MCF 10A (cell line): Measurements from ENCODE around the gene SDC3. TPM values are rescaled to one million over a fixed set of nuclear protein-coding genes. Genes with fewer than 3 reads are reported as not detected.
"Not testable (repeated sequence)": the region's sequence is repeated elsewhere in the genome, so short reads cannot be mapped to it uniquely, and the experiment has no call there.

Source experiments
- BruUV-seq: library from RNA; stranded (reverse); fragments of 400-500 nt; replicated peaks from 2 replicates; lab custom pipeline; 2021; lab: Mats Ljungman, UMichigan
- CTCF ChIA-PET: fragments of 300-600 bp; sonication (Branson Sonifier 250); formaldehyde crosslinking; extraction: SDS; loops from one replicate; lab custom pipeline; 2021; ENCODE audit warnings: antibody characterized with exemption, inconsistent platforms; lab: Yijun Ruan, JAX
- POLR2A ChIA-PET: fragments of 300-600, 350-650 bp; sonication (Branson Sonifier 250); formaldehyde crosslinking; extraction: SDS; loops from one replicate; lab custom pipeline; 2020; ENCODE audit warnings: antibody characterized with exemption, inconsistent platforms; lab: Yijun Ruan, JAX
- DNase-seq: peaks from one replicate; pipeline ENCODE4 v3.0.0-alpha.2; 2018; ENCODE audit not compliant: unreplicated experiment
- H3K27ac Mint-ChIP-seq: one replicate; pipeline ENCODE4 v1.8.0; 2022; ENCODE audit warnings: mild to moderate bottlenecking, low read depth, mixed read lengths; ENCODE audit not compliant: unreplicated experiment
- H3K27me3 Mint-ChIP-seq: one replicate; pipeline ENCODE4 v1.8.0; 2022; ENCODE audit warnings: mixed read lengths; ENCODE audit not compliant: insufficient read depth, unreplicated experiment
- H3K36me3 Mint-ChIP-seq: one replicate; pipeline ENCODE4 v1.8.0; 2022; ENCODE audit warnings: mild to moderate bottlenecking, moderate library complexity, mixed read lengths; ENCODE audit not compliant: insufficient read depth, unreplicated experiment
- H3K4me1 Mint-ChIP-seq: one replicate; pipeline ENCODE4 v1.8.0; 2022; ENCODE audit warnings: mixed read lengths; ENCODE audit not compliant: insufficient read depth, unreplicated experiment
- H3K4me3 Mint-ChIP-seq: one replicate; pipeline ENCODE4 v1.8.0; 2022; ENCODE audit warnings: mild to moderate bottlenecking, moderate library complexity, mixed read lengths; ENCODE audit not compliant: unreplicated experiment
- H3K9me3 Mint-ChIP-seq: one replicate; pipeline ENCODE4 v1.8.0; 2022; ENCODE audit warnings: mixed read lengths; ENCODE audit not compliant: unreplicated experiment
- intact Hi-C: fragments of 100-400 bp; cut with micrococcal nuclease; formaldehyde crosslinking; loops from 2 replicates; pipeline ENCODE4 v1.14.1; 2022
- total RNA-seq: library from RNA; stranded (reverse); gene quantifications from 2 replicates; pipeline ENCODE4 v1.2.3, GENCODE V29; 2022
- TF ChIP-seq, protein P1 (sequence below): fragments of 200-600 bp; IDR thresholded peaks from one replicate; pipeline ENCODE4 v1.8.0; 2022; ENCODE audit warnings: antibody characterized with exemption, mild to moderate bottlenecking; ENCODE audit not compliant: unreplicated experiment

The SDC3 gene
- total RNA-seq, 1 experiment from 2014 or later: 21.7 TPM

DNA sequence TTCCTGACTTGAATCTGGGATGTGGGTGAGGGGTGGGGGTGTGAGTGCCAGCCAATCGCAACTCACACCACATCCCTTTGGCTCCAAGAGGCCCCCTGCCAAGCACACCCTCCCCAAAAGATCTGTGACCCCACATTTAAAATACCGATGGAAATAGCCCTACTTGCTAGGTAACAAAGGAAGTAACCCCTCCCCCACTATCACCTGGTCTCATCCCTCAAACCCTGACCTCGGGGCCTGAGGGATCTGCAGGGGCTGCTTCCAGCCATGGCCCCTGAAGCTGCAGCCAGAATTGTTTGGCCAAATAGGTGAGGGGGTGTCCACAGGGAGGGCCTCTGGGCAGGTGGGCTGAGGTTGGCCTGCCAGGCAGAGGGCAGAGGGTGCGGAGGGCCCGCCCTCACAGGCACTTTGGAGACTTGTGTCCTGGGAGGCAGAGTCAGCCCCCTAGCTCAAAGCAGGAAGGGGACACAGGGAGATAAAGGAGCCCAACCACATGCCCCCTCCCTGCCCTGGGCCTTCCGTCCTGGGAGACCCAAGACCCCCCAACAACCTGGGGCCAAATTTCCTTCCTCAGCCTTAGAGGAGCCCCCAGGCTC lies 37.2 kb downstream of the SDC3 start:
- POLR2A ChIA-PET: no interaction called here
- CTCF ChIA-PET: no interaction called here
- peaks cover 6% of the 10 kb centered on the region for H3K4me1 Mint-ChIP-seq
- no peak overlapping the region for H3K27ac Mint-ChIP-seq
- no peaks in the 10 kb centered on the region for H3K9me3 Mint-ChIP-seq
- no peak for DNase-seq
- H3K4me3 Mint-ChIP-seq: no peak overlapping the region
- TF ChIP-seq, protein P1, sequence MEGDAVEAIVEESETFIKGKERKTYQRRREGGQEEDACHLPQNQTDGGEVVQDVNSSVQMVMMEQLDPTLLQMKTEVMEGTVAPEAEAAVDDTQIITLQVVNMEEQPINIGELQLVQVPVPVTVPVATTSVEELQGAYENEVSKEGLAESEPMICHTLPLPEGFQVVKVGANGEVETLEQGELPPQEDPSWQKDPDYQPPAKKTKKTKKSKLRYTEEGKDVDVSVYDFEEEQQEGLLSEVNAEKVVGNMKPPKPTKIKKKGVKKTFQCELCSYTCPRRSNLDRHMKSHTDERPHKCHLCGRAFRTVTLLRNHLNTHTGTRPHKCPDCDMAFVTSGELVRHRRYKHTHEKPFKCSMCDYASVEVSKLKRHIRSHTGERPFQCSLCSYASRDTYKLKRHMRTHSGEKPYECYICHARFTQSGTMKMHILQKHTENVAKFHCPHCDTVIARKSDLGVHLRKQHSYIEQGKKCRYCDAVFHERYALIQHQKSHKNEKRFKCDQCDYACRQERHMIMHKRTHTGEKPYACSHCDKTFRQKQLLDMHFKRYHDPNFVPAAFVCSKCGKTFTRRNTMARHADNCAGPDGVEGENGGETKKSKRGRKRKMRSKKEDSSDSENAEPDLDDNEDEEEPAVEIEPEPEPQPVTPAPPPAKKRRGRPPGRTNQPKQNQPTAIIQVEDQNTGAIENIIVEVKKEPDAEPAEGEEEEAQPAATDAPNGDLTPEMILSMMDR: no peak
- intact Hi-C loops: no loop called here
- no peaks in the 10 kb centered on the region for H3K27me3 Mint-ChIP-seq
- peaks cover 13% of the 10 kb centered on the region for H3K36me3 Mint-ChIP-seq
- BruUV-seq: no TSS peak

DNA sequence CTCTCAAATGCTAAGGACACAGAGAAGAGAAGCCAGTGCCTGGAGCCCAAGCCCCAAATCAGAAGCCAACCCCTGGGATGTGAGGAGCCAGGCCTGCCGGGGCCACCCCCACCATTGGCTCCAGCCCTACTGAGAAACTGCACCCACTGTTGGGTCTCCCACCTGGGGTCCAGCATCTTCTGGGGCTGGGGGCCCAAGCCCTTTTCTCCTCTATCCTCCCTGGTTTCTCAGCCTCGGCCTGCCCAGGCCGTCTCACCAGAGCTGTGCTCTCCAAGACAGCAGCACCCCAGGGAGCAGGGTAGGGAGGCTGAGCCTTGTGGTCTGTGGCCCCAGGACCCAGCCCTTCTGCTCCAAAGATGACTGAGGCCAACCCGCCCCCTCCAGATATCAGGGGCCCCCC lies 37.9 kb downstream of the SDC3 start:
- CTCF ChIA-PET: no interaction called here
- no peaks in the 10 kb centered on the region for H3K27me3 Mint-ChIP-seq
- POLR2A ChIA-PET: no interaction called here

DNA sequence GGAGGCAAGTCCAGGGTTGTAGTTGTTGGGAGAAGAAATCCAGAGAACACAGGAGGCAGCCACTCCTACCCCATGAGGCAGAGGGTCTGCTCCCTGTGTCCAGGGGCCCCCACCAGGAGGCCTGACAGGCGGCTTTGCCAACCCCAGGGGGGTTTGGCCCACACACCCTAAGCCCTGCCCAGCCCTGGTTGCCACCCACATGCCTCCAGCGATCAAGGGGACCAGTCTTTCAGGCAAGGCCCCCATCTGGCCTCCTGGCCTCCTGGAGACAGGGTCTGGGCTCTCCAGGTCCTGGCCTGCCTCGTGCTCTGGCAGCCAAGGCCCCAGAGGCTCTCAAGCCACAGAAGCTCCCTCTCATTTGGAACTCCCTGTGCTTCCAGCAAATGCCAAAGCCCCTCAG lies 38.5 kb downstream of the SDC3 start:
- peaks cover 6% of the 10 kb centered on the region for H3K4me1 Mint-ChIP-seq
- intact Hi-C loops: no loop called here
- ChIA-PET CTCF (no interaction called here), POLR2A (no interaction called here)
- TF ChIP-seq, protein P1: no peak
- no TSS peak for BruUV-seq
- no peak overlapping the region for H3K4me3 Mint-ChIP-seq
- H3K27me3 Mint-ChIP-seq: no peaks in the 10 kb centered on the region
- DNase-seq: no peak
- H3K27ac Mint-ChIP-seq: no peak overlapping the region
- H3K9me3 Mint-ChIP-seq: no peaks in the 10 kb centered on the region
- peaks cover 13% of the 10 kb centered on the region for H3K36me3 Mint-ChIP-seq

More for the DNA sequence above, 37.9 kb downstream of the SDC3 start:
- H3K4me3 Mint-ChIP-seq: no peak overlapping the region
- DNase-seq: no peak
- H3K36me3 Mint-ChIP-seq: peaks cover 13% of the 10 kb centered on the region
- no TSS peak for BruUV-seq
- peaks cover 6% of the 10 kb centered on the region for H3K4me1 Mint-ChIP-seq
- H3K9me3 Mint-ChIP-seq: no peaks in the 10 kb centered on the region
- TF ChIP-seq, protein P1: no peak
- H3K27ac Mint-ChIP-seq: no peak overlapping the region
- intact Hi-C loops: no loop called here

DNA sequence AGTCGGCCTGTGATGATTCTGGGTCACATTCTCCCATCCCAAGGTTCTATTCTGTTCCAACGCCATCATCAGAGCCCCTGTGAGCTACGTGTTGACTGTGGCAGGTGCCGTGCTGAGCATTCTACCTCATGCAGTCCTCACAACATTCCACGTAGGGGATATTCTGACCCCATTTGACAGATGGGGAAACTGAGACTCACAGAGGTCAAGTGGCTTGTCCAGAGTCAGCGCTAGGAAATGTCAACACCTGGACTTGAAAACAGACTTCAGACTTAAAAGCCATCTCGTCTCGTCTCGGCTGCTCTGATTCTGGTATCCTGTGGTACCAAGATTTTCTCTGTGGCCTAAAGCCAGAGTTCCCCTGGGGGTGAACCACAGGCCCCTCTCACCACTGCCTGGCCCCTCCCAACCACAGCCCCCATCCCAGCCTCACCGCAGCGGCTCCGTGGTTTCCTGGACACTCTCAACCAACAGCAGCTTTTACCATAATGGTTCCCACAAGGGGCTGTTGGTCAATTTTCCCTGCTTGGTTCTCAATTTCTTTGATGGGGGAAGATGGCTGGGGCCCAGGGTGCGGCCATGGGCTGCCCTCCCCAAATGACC lies 39.6 kb downstream of the SDC3 start:
- DNase-seq: no peak
- TF ChIP-seq, protein P1: no peak
- Mint-ChIP-seq H3K36me3 (peaks cover 13% of the 10 kb centered on the region), H3K27me3 (no peaks in the 10 kb centered on the region), H3K4me1 (peaks cover 6% of the 10 kb centered on the region), H3K4me3 (no peak overlapping the region), H3K27ac (no peak overlapping the region), H3K9me3 (no peaks in the 10 kb centered on the region)
- intact Hi-C loops: no loop called here
- no TSS peak for BruUV-seq
- ChIA-PET CTCF (interaction anchor here (1.5 kb wide), 1 partner anchor 67 kb away, joined by 4 read pairs; no protein-coding TSS in a partner anchor), POLR2A (interaction anchor here (0.5 kb wide), 1 partner anchor 1728 kb away, joined by 3 read pairs; no protein-coding TSS in a partner anchor)

DNA sequence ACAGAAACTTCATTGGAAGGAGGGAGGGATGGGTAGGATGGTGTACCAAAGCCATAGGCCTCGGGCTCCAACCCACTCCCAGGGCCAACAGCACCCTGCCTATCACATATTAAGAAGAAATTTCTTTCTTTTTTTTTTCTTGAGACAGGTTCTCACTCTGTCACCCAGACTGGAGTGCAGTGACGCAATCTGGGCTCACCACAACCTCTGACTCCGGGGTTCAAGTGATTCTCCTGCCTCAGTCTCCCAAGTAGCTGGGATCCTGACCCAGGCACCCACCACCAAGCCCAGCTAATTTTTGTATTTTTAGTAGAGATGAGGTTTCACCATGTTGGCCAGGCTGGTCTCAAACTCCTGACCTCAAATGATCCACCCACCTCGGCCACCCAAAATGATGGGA lies 40.5 kb downstream of the SDC3 start:
- DNase-seq, intact Hi-C loops, H3K36me3 Mint-ChIP-seq, POLR2A ChIA-PET, H3K27me3 Mint-ChIP-seq, H3K4me1 Mint-ChIP-seq, H3K4me3 Mint-ChIP-seq, H3K27ac Mint-ChIP-seq, BruUV-seq, H3K9me3 Mint-ChIP-seq: not testable (repeated sequence)
- CTCF ChIA-PET: interaction anchor here (0.6 to 1.5 kb wide), 3 partner anchors 9 to 554 kb away, joined by 3 to 4 read pairs (median 4); no protein-coding TSS in a partner anchor
